MG63 (cell line): ENCODE data around the gene MTA1. TPM values are rescaled to one million over a fixed set of nuclear protein-coding genes. Genes with fewer than 3 reads are reported as not detected.

Source experiments
- DNase-seq: peaks from one replicate; pipeline ENCODE4 v3.0.0-alpha.2; 2020
- H3K27me3 ChIP-seq: fragments of 250-450 bp; sonication (Bioruptor Pico); 2 replicates; pipeline ENCODE4 v1.5.1; 2020; ENCODE audit warnings: mild to moderate bottlenecking, moderate library complexity
- H3K36me3 ChIP-seq: fragments of 250-450 bp; sonication (Bioruptor Pico); 2 replicates; pipeline ENCODE4 v1.5.1; 2020; ENCODE audit warnings: mild to moderate bottlenecking, moderate library complexity
- H3K4me3 ChIP-seq: fragments of 250-450 bp; sonication (Bioruptor Pico); 2 replicates; pipeline ENCODE4 v1.5.1; 2020; ENCODE audit warnings: mild to moderate bottlenecking, moderate library complexity
- H3K9me3 ChIP-seq: fragments of 250-450 bp; sonication (Bioruptor Pico); 2 replicates; pipeline ENCODE4 v1.5.1; 2020; ENCODE audit warnings: mild to moderate bottlenecking, moderate library complexity
- total RNA-seq: library from RNA; depleted of rRNA; stranded (reverse); fragments of >200 nt; shearing (Covaris generic); gene quantifications from 2 replicates; pipeline ENCODE4 v1.2.3, GENCODE V29; 2014; ENCODE audit warnings: low replicate concordance

MTA1 gene
- total RNA-seq, 1 experiment from 2014 or later, result 46.5 TPM

- Histone ChIP-seq H3K36me3 (no peaks in the 10 kb centered on the region), H3K9me3 (no peaks in the 10 kb centered on the region), H3K4me3 (no peak overlapping the region), H3K27me3 (no peaks in the 10 kb centered on the region)
- DNase-seq, result no peak
These were observed 34.9 kb upstream of the MTA1 start for GRCh38 chr14:105384605-105385321.

GRCh38 chr14:105385322-105385637 lies 34.3 kb upstream of the MTA1 start:
- DNase-seq, result no peak
- no peaks in the 10 kb centered on the region for H3K36me3 ChIP-seq
- H3K27me3 ChIP-seq, result no peaks in the 10 kb centered on the region
- no peak overlapping the region for H3K4me3 ChIP-seq
- H3K9me3 ChIP-seq, result no peaks in the 10 kb centered on the region

GRCh38 chr14:105385698-105386365 lies 33.8 kb upstream of the MTA1 start:
- DNase-seq, result no peak
- H3K27me3 ChIP-seq, result no peaks in the 10 kb centered on the region
- no peak overlapping the region for H3K4me3 ChIP-seq
- no peaks in the 10 kb centered on the region for H3K36me3 ChIP-seq
- H3K9me3 ChIP-seq, result no peaks in the 10 kb centered on the region

GRCh38 chr14:105386581-105387529 lies 32.8 kb upstream of the MTA1 start:
- DNase-seq, result no peak
- Histone ChIP-seq H3K9me3 (no peaks in the 10 kb centered on the region), H3K27me3 (no peaks in the 10 kb centered on the region), H3K36me3 (no peaks in the 10 kb centered on the region), H3K4me3 (no peak overlapping the region)

- no peak for DNase-seq
- no peaks in the 10 kb centered on the region for H3K27me3 ChIP-seq
- no peak overlapping the region for H3K4me3 ChIP-seq
- H3K36me3 ChIP-seq, result no peaks in the 10 kb centered on the region
- no peaks in the 10 kb centered on the region for H3K9me3 ChIP-seq
These were observed 32.1 kb upstream of the MTA1 start for GRCh38 chr14:105387530-105387922.

GRCh38 chr14:105388110-105388951 lies 31.3 kb upstream of the MTA1 start:
- DNase-seq, result no peak
- Histone ChIP-seq H3K4me3 (no peak overlapping the region), H3K27me3 (no peaks in the 10 kb centered on the region), H3K36me3 (no peaks in the 10 kb centered on the region), H3K9me3 (no peaks in the 10 kb centered on the region)

- Histone ChIP-seq H3K36me3 (no peaks in the 10 kb centered on the region), H3K4me3 (no peak overlapping the region), H3K9me3 (no peaks in the 10 kb centered on the region), H3K27me3 (no peaks in the 10 kb centered on the region)
- no peak for DNase-seq
These were observed 30.7 kb upstream of the MTA1 start for GRCh38 chr14:105388976-105389375.

- no peaks in the 10 kb centered on the region for H3K27me3 ChIP-seq
- no peak overlapping the region for H3K4me3 ChIP-seq
- no peaks in the 10 kb centered on the region for H3K9me3 ChIP-seq
- DNase-seq, result no peak
- H3K36me3 ChIP-seq, result no peaks in the 10 kb centered on the region
These were observed 30.1 kb upstream of the MTA1 start for GRCh38 chr14:105389534-105389933.

- H3K4me3 ChIP-seq, result no peak overlapping the region
- H3K36me3 ChIP-seq, result no peaks in the 10 kb centered on the region
- no peaks in the 10 kb centered on the region for H3K27me3 ChIP-seq
- H3K9me3 ChIP-seq, result no peaks in the 10 kb centered on the region
- DNase-seq, result no peak
These were observed 29.4 kb upstream of the MTA1 start for GRCh38 chr14:105389976-105390848.

GRCh38 chr14:105390849-105391500 lies 28.7 kb upstream of the MTA1 start:
- no peak overlapping the region for H3K4me3 ChIP-seq
- no peak for DNase-seq
- no peaks in the 10 kb centered on the region for H3K27me3 ChIP-seq
- H3K36me3 ChIP-seq, result no peaks in the 10 kb centered on the region
- no peaks in the 10 kb centered on the region for H3K9me3 ChIP-seq

- no peak for DNase-seq
- no peak overlapping the region for H3K4me3 ChIP-seq
- H3K27me3 ChIP-seq, result no peaks in the 10 kb centered on the region
- H3K9me3 ChIP-seq, result no peaks in the 10 kb centered on the region
- H3K36me3 ChIP-seq, result no peaks in the 10 kb centered on the region
These were observed 28.1 kb upstream of the MTA1 start for GRCh38 chr14:105391541-105391940.

GRCh38 chr14:105392131-105393090 lies 27.2 kb upstream of the MTA1 start:
- no peak for DNase-seq
- Histone ChIP-seq H3K9me3 (no peaks in the 10 kb centered on the region), H3K36me3 (no peaks in the 10 kb centered on the region), H3K27me3 (no peaks in the 10 kb centered on the region), H3K4me3 (no peak overlapping the region)

- H3K4me3 ChIP-seq, result no peak overlapping the region
- no peak for DNase-seq
- H3K9me3 ChIP-seq, result no peaks in the 10 kb centered on the region
- no peaks in the 10 kb centered on the region for H3K36me3 ChIP-seq
- H3K27me3 ChIP-seq, result no peaks in the 10 kb centered on the region
These were observed 26.5 kb upstream of the MTA1 start for GRCh38 chr14:105393151-105393550.

- Histone ChIP-seq H3K9me3 (no peaks in the 10 kb centered on the region), H3K36me3 (peaks cover 8% of the 10 kb centered on the region), H3K27me3 (no peaks in the 10 kb centered on the region), H3K4me3 (no peak overlapping the region)
- no peak for DNase-seq
These were observed 24.7 kb upstream of the MTA1 start for GRCh38 chr14:105394714-105395537.
